Stimulated activated CD8-positive, alpha-beta memory T cell treated with anti-CD3 and anti-CD28 coated beads, Interleukin-15, amount 100 ng/mL, for 24 hours (primary cell): Measurements from ENCODE around the gene DLK2.
"Not testable (repeated sequence)": the region's sequence is repeated elsewhere in the genome, so short reads cannot be mapped to it uniquely, and the experiment has no call there.

ENCODE experiments used
- DNase-seq: peaks from one replicate; pipeline ENCODE4 v3.0.0-alpha.2; 2020; ENCODE audit warnings: low read depth

The DLK2 gene, protein sequence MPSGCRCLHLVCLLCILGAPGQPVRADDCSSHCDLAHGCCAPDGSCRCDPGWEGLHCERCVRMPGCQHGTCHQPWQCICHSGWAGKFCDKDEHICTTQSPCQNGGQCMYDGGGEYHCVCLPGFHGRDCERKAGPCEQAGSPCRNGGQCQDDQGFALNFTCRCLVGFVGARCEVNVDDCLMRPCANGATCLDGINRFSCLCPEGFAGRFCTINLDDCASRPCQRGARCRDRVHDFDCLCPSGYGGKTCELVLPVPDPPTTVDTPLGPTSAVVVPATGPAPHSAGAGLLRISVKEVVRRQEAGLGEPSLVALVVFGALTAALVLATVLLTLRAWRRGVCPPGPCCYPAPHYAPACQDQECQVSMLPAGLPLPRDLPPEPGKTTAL

GRCh38 chr6:43455531-43456428 is at the start of gene DLK2:
Gene DLK2 (minus strand): TSS chr6:43455548. CDS start chr6:43454825, 723 bp downstream.
- DNase-seq = peak; percentile 42

GRCh38 chr6:43503443-43503842 is 48.1 kb upstream of the DLK2 start:
- DNase-seq = no peak

DNA sequence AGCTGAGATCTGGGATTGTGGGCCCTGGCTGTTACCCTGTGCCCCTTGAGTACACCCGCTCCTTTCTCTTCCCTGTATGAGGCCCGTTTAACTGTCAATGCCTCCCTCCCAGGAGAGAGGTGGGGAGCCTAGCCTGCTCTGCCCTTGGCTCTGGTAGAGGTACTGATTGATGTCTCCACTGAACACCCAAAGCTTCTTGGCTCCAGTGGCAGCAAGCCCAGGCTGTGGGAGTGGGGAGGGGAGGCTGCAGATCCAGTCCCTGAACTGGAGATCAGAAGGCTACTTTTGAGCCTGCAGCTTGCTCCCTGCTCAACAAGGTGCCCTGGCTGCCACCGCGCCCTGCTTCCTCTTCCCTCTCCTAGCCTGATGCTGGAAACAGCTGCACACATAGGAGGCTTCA is 47.3 kb upstream of the DLK2 start:
- DNase-seq = no peak

GRCh38 chr6:43500921-43501320 is 45.6 kb upstream of the DLK2 start:
- DNase-seq = no peak

GRCh38 chr6:43499028-43499815 is 43.9 kb upstream of the DLK2 start:
- no peak for DNase-seq

GRCh38 chr6:43498291-43498690 is 42.9 kb upstream of the DLK2 start:
- DNase-seq = not testable (repeated sequence)

DNA sequence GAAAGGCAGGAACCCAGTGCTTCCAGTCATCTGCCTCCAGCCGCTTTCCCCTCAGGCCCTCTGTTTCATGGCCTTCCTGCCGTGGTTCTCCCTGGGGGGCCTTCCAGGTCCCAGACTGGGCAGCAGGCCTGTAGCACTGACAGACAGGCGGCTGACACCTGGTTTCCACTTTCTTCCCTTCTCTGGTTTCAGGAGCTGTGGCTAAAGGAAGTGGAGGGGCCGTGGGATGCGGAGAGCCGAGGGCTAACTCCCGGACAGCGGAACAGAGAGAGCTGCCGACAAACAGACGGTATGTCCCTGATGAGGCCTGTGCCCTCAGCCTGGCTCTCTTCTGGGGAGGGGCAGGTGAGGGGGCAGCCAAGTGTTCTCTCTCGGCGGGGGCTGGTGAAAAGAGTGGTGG is 42.3 kb upstream of the DLK2 start:
- no peak for DNase-seq

DNA sequence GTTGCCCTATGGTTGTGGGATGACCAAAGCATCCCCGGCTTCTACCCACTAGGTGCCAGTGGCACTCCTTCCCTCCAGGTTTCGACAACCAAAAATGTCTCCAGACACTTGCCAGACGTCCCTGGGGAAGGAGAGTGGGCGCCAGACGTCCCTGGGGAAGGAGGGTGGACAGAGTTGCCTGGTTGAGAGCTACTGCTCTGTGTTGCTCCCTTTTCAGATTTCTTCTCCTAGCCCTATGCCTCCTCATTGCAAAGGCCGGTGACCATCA is 41.7 kb upstream of the DLK2 start:
- no peak for DNase-seq

GRCh38 chr6:43496370-43497128 is 41.2 kb upstream of the DLK2 start:
- DNase-seq = no peak

- DNase-seq = no peak
Observed at GRCh38 chr6:43495409-43495941, 40.1 kb upstream of the DLK2 start.

GRCh38 chr6:43494766-43495165 is 39.4 kb upstream of the DLK2 start:
- no peak for DNase-seq

- DNase-seq = no peak
Observed at GRCh38 chr6:43494321-43494720, 39.0 kb upstream of the DLK2 start.

GRCh38 chr6:43493833-43494232 is 38.5 kb upstream of the DLK2 start:
- no peak for DNase-seq

- no peak for DNase-seq
Observed at GRCh38 chr6:43493230-43493629, 37.9 kb upstream of the DLK2 start.

- no peak for DNase-seq
Observed at GRCh38 chr6:43492673-43493072, 37.3 kb upstream of the DLK2 start.

DNA sequence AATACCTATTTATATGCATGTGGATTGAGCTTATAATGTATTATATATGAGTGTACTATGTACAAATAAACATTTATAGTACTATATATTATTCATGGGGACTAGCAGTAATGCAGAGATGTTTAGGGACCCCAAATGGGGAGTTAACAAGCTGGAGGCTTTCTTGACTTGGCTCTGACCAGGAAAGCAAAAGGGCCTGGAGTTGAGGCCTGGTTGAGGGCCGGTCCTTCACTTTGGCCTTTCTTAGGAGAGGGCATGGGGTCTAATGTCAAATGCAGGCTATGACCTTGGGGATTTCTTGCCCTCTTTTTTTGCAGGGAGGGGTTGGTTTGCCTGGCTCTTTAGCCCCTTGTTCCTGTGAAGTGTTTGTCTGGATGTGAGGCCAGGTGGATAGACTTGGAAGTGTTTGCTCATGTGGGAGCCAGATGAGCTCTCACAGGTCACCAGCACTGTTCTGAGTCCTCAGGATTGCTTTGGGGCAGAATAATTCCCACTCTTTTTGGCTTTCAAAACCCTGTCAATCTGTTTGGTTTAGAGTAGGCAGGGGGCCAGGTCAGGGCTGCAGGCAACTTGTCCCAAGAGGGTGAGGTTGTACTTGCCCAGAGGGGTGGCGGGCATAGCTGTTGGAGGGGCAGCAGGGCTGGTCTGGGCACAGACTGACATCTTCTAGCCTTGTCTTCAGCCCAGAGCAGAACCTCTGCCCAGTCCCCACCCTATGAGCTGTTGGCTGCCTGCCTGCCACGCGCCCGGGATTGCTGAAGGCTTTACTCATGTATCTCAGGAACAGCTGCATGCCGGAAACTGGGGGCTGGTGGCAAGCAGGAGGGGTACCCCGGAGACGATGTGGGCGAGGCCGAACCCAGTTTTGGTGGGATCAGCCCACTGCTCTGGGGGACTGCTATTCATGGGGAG is 36.7 kb upstream of the DLK2 start:
- no peak for DNase-seq

- DNase-seq = no peak
Observed at GRCh38 chr6:43490523-43490939, 35.2 kb upstream of the DLK2 start.

- no peak for DNase-seq
Observed at GRCh38 chr6:43489277-43490072, 34.1 kb upstream of the DLK2 start.

DNA sequence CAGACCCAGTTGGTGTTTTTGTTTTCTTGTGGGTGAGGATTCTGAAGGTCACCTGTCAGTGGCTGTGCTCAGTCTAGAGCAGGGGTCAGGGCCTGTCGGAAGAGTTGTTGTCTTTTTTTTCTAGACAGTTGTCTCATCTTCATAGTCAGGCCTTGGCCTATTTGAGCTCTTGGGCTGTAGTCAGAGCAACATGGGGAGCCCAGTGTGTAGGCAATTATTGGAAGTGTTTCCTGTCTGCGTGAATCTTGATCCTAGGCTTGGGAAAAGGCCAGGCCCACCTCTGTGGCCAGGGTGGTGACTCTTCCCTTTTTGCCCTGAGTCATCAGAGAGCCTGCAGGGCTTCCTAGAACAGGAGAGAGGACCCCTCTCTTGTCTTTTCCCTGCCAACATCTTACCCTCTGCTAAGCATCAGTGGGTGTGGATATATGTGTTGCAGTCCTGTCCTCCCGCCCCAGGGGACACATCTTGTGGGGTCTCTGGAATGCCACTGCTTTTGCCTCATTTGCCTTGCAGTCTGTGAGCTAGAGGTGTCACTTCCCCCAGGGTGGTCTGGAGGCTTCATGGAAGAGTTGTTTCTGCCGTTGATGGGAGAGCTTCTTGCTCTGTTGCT is 33.4 kb upstream of the DLK2 start:
- no peak for DNase-seq
